ENCODE data around the gene PRSS1.

Gene PRSS1

GRCh38 chr7:142799437-142799835 lies 50.2 kb downstream of the PRSS1 start:
- Histone ChIP-seq H3K4ac (ENCODE audit: low read length) (no peak overlapping the region), H3K4me1 (ENCODE audit: control insufficient read depth in 2 of 2, insufficient read depth in 1 of 2, low read depth in 1 of 2, low read length in 2 of 2) (peaks cover 0 to 12% of the 10 kb centered on the region in 2 donors), H4K8ac (ENCODE audit: low read depth, low read length) (no peak overlapping the region), H3K79me1 (ENCODE audit: low read depth, low read length) (no peaks in the 10 kb centered on the region), H2AK5ac (ENCODE audit: low read depth, low read length) (no peak overlapping the region), H3K36me3 (replicated peaks in 1 of 2; ENCODE audit: control insufficient read depth in 2 of 2, insufficient read depth in 2 of 2, low read length in 2 of 2) (no peaks in the 10 kb centered on the region), H3K23ac (ENCODE audit: low read depth, low read length, poor library complexity) (no peak overlapping the region), H2BK15ac (ENCODE audit: low read length) (no peak overlapping the region), H3K14ac (ENCODE audit: low read length) (no peak overlapping the region), H3K18ac (ENCODE audit: low read length) (no peak overlapping the region), H2BK12ac (ENCODE audit: low read length) (no peak overlapping the region), H3K9ac (ENCODE audit: low read depth, low read length, poor library complexity) (no peak overlapping the region), H2AFZ (ENCODE audit: low read length) (no peak overlapping the region), H3K27me3 (ENCODE audit: control insufficient read depth in 3 of 3, insufficient read depth in 3 of 3, low read depth in 1 of 3, low read length in 3 of 3) (peaks cover 12 to 69% (median 40%) of the 10 kb centered on the region in 3 experiments), H3K27ac (replicated peaks; ENCODE audit: low read length) (no peak overlapping the region), H3K4me2 (ENCODE audit: insufficient read depth, low read length, poor library complexity, severe bottlenecking) (no peak overlapping the region), H3K9me3 (replicated peaks in 1 of 2; ENCODE audit: control insufficient read depth in 2 of 2, insufficient read depth in 1 of 2, low read depth in 1 of 2, low read length in 2 of 2) (no peaks in the 10 kb centered on the region), H3K4me3 (ENCODE audit: low read length in 2 of 2) (no peak overlapping the region), H4K91ac (ENCODE audit: low read depth, low read length, poor library complexity) (no peak overlapping the region), H2BK5ac (ENCODE audit: low read length) (no peak overlapping the region), H2BK120ac (ENCODE audit: low read depth, low read length) (no peak overlapping the region)
- DNase-seq (ENCODE audit: low spot score), result no peak
- WGBS, 2 donors (ENCODE audit: extremely low coverage in 2 of 2, insufficient read length in 2 of 2, insufficient replicate concordance in 1 of 2), result no CpG with 5 or more reads among the region's 3 CpGs

DNA sequence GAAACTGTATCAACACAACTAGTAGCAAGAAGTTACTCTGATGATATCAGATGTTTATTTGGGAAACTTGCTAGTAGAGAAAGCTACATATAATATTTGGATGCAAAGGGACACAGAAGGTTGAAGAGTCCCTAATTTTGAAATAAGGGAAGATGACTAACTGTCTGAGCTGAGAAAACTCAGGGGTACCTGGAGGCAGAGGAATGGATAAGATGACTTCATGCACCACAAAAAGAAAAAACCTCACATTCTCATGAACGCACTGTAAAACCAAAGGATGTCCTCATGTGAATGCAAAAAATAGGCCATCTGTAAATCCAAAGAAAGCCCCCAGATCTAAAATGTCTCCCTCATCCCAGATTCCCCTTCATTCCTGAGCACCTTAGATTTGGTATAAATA lies 50.8 kb downstream of the PRSS1 start:
- peaks cover 12 to 62% (median 40%) of the 10 kb centered on the region in 3 experiments for H3K27me3 ChIP-seq (ENCODE audit: control insufficient read depth in 3 of 3, insufficient read depth in 3 of 3, low read depth in 1 of 3, low read length in 3 of 3)
- no peak overlapping the region for H2BK5ac ChIP-seq (ENCODE audit: low read length)
- H3K4me2 ChIP-seq (ENCODE audit: insufficient read depth, low read length, poor library complexity, severe bottlenecking), result no peak overlapping the region
- no peaks in the 10 kb centered on the region for H3K36me3 ChIP-seq (replicated peaks in 1 of 2; ENCODE audit: control insufficient read depth in 2 of 2, insufficient read depth in 2 of 2, low read length in 2 of 2)
- H2BK120ac ChIP-seq (ENCODE audit: low read depth, low read length), result no peak overlapping the region
- no peak overlapping the region for H3K23ac ChIP-seq (ENCODE audit: low read depth, low read length, poor library complexity)
- no peak overlapping the region for H2BK15ac ChIP-seq (ENCODE audit: low read length)
- no peak overlapping the region for H2BK12ac ChIP-seq (ENCODE audit: low read length)
- no peak overlapping the region for H3K27ac ChIP-seq (replicated peaks; ENCODE audit: low read length)
- H3K9ac ChIP-seq (ENCODE audit: low read depth, low read length, poor library complexity), result no peak overlapping the region
- no peak overlapping the region for H4K8ac ChIP-seq (ENCODE audit: low read depth, low read length)
- no peaks in the 10 kb centered on the region for H3K9me3 ChIP-seq (replicated peaks in 1 of 2; ENCODE audit: control insufficient read depth in 2 of 2, insufficient read depth in 1 of 2, low read depth in 1 of 2, low read length in 2 of 2)
- DNase-seq (ENCODE audit: low spot score), result no peak
- H3K4me3 ChIP-seq (ENCODE audit: low read length in 2 of 2), result no peak overlapping the region
- no peak overlapping the region for H2AK5ac ChIP-seq (ENCODE audit: low read depth, low read length)
- no peak overlapping the region for H3K14ac ChIP-seq (ENCODE audit: low read length)
- WGBS, 2 donors (ENCODE audit: extremely low coverage in 2 of 2, insufficient read length in 2 of 2, insufficient replicate concordance in 1 of 2), result no CpG with 5 or more reads among the region's 1 CpG
- no peaks in the 10 kb centered on the region for H3K79me1 ChIP-seq (ENCODE audit: low read depth, low read length)
- no peak overlapping the region for H3K4ac ChIP-seq (ENCODE audit: low read length)
- no peak overlapping the region for H4K91ac ChIP-seq (ENCODE audit: low read depth, low read length, poor library complexity)
- no peak overlapping the region for H2AFZ ChIP-seq (ENCODE audit: low read length)
- H3K4me1 ChIP-seq (ENCODE audit: control insufficient read depth in 2 of 2, insufficient read depth in 1 of 2, low read depth in 1 of 2, low read length in 2 of 2), result peaks cover 0 to 12% of the 10 kb centered on the region in 2 donors
- H3K18ac ChIP-seq (ENCODE audit: low read length), result no peak overlapping the region

GRCh38 chr7:142800699-142801260 lies 51.5 kb downstream of the PRSS1 start:
- Histone ChIP-seq H3K27ac (replicated peaks; ENCODE audit: low read length) (no peak overlapping the region), H2AFZ (ENCODE audit: low read length) (no peak overlapping the region), H3K18ac (ENCODE audit: low read length) (no peak overlapping the region), H3K9ac (ENCODE audit: low read depth, low read length, poor library complexity) (no peak overlapping the region), H3K9me3 (replicated peaks in 1 of 2; ENCODE audit: control insufficient read depth in 2 of 2, insufficient read depth in 1 of 2, low read depth in 1 of 2, low read length in 2 of 2) (no peaks in the 10 kb centered on the region), H3K4me1 (ENCODE audit: control insufficient read depth in 2 of 2, insufficient read depth in 1 of 2, low read depth in 1 of 2, low read length in 2 of 2) (peaks cover 0 to 12% of the 10 kb centered on the region in 2 donors), H3K23ac (ENCODE audit: low read depth, low read length, poor library complexity) (no peak overlapping the region), H2BK5ac (ENCODE audit: low read length) (no peak overlapping the region), H2BK12ac (ENCODE audit: low read length) (no peak overlapping the region), H2BK120ac (ENCODE audit: low read depth, low read length) (no peak overlapping the region), H2AK5ac (ENCODE audit: low read depth, low read length) (no peak overlapping the region), H4K8ac (ENCODE audit: low read depth, low read length) (no peak overlapping the region), H3K36me3 (replicated peaks in 1 of 2; ENCODE audit: control insufficient read depth in 2 of 2, insufficient read depth in 2 of 2, low read length in 2 of 2) (no peaks in the 10 kb centered on the region), H3K4ac (ENCODE audit: low read length) (no peak overlapping the region), H3K4me2 (ENCODE audit: insufficient read depth, low read length, poor library complexity, severe bottlenecking) (no peak overlapping the region), H3K4me3 (ENCODE audit: low read length in 2 of 2) (no peak overlapping the region), H3K79me1 (ENCODE audit: low read depth, low read length) (no peaks in the 10 kb centered on the region), H3K27me3 (ENCODE audit: control insufficient read depth in 3 of 3, insufficient read depth in 3 of 3, low read depth in 1 of 3, low read length in 3 of 3) (peaks cover 12 to 55% (median 34%) of the 10 kb centered on the region in 3 experiments), H3K14ac (ENCODE audit: low read length) (no peak overlapping the region), H4K91ac (ENCODE audit: low read depth, low read length, poor library complexity) (no peak overlapping the region), H2BK15ac (ENCODE audit: low read length) (no peak overlapping the region)
- DNase-seq (ENCODE audit: low spot score), result no peak
- no CpG with 5 or more reads among the region's 7 CpGs for WGBS, 2 donors (ENCODE audit: extremely low coverage in 2 of 2, insufficient read length in 2 of 2, insufficient replicate concordance in 1 of 2)

GRCh38 chr7:142801601-142802295 lies 52.5 kb downstream of the PRSS1 start:
- Histone ChIP-seq H4K91ac (ENCODE audit: low read depth, low read length, poor library complexity) (no peak overlapping the region), H3K27ac (replicated peaks; ENCODE audit: low read length) (no peak overlapping the region), H3K9me3 (replicated peaks in 1 of 2; ENCODE audit: control insufficient read depth in 2 of 2, insufficient read depth in 1 of 2, low read depth in 1 of 2, low read length in 2 of 2) (no peaks in the 10 kb centered on the region), H3K23ac (ENCODE audit: low read depth, low read length, poor library complexity) (no peak overlapping the region), H3K4me3 (ENCODE audit: low read length in 2 of 2) (no peak overlapping the region), H3K18ac (ENCODE audit: low read length) (no peak overlapping the region), H3K14ac (ENCODE audit: low read length) (no peak overlapping the region), H3K36me3 (replicated peaks in 1 of 2; ENCODE audit: control insufficient read depth in 2 of 2, insufficient read depth in 2 of 2, low read length in 2 of 2) (no peaks in the 10 kb centered on the region), H3K9ac (ENCODE audit: low read depth, low read length, poor library complexity) (no peak overlapping the region), H3K4me1 (ENCODE audit: control insufficient read depth in 2 of 2, insufficient read depth in 1 of 2, low read depth in 1 of 2, low read length in 2 of 2) (peaks cover 0 to 9% of the 10 kb centered on the region in 2 donors), H2BK12ac (ENCODE audit: low read length) (no peak overlapping the region), H3K79me1 (ENCODE audit: low read depth, low read length) (no peaks in the 10 kb centered on the region), H3K4ac (ENCODE audit: low read length) (no peak overlapping the region), H2AFZ (ENCODE audit: low read length) (no peak overlapping the region), H4K8ac (ENCODE audit: low read depth, low read length) (no peak overlapping the region), H2BK120ac (ENCODE audit: low read depth, low read length) (no peak overlapping the region), H2AK5ac (ENCODE audit: low read depth, low read length) (no peak overlapping the region), H2BK5ac (ENCODE audit: low read length) (no peak overlapping the region), H3K4me2 (ENCODE audit: insufficient read depth, low read length, poor library complexity, severe bottlenecking) (no peak overlapping the region), H2BK15ac (ENCODE audit: low read length) (no peak overlapping the region), H3K27me3 (ENCODE audit: control insufficient read depth in 3 of 3, insufficient read depth in 3 of 3, low read depth in 1 of 3, low read length in 3 of 3) (peaks cover 8 to 46% (median 25%) of the 10 kb centered on the region in 3 experiments)
- WGBS, 2 donors (ENCODE audit: extremely low coverage in 2 of 2, insufficient read length in 2 of 2, insufficient replicate concordance in 1 of 2), result no CpG with 5 or more reads among the region's 8 CpGs
- DNase-seq (ENCODE audit: low spot score), result no peak
